ENCODE results near the gene IL1RAPL1.

Gene IL1RAPL1

GRCh38 chrX:29225670-29226069 is 638.4 kb downstream of the IL1RAPL1 start:
- ATAC-seq = no peak
- no peak for TF ChIP-seq ESRRG (CRISPR knock-in tag; IDR thresholded peaks at IDR 0.05)
- no peak for TF ChIP-seq CSRNP3 (CRISPR knock-in tag; IDR thresholded peaks at IDR 0.05)
- no peak for TF ChIP-seq PATZ1 (CRISPR knock-in tag; IDR thresholded peaks at IDR 0.05; ENCODE audit: borderline replicate concordance)
- no peak for TF ChIP-seq PPARA (CRISPR knock-in tag; IDR thresholded peaks at IDR 0.05; ENCODE audit: borderline replicate concordance)
- no peak for TF ChIP-seq ZNF8 (CRISPR knock-in tag; IDR thresholded peaks at IDR 0.05)
- TF ChIP-seq OSR1 (CRISPR knock-in tag; IDR thresholded peaks at IDR 0.05) = no peak
- TF ChIP-seq ZFP3 (CRISPR knock-in tag; IDR thresholded peaks at IDR 0.05) = no peak
- no peak for TF ChIP-seq TCF4 (CRISPR knock-in tag; IDR thresholded peaks at IDR 0.05; ENCODE audit: borderline replicate concordance)
- TF ChIP-seq ZC3H10 (CRISPR knock-in tag; IDR thresholded peaks at IDR 0.05) = no peak
- TF ChIP-seq CSDC2 (CRISPR knock-in tag; IDR thresholded peaks at IDR 0.05) = no peak
- TF ChIP-seq SNAI2 (CRISPR knock-in tag; IDR thresholded peaks at IDR 0.05) = no peak
- TF ChIP-seq ISL1 (CRISPR knock-in tag; IDR thresholded peaks at IDR 0.05) = no peak
- TF ChIP-seq CREB5 (CRISPR knock-in tag; IDR thresholded peaks at IDR 0.05; ENCODE audit: low read depth) = no peak
- TF ChIP-seq BACH2 (CRISPR knock-in tag; IDR thresholded peaks at IDR 0.05; ENCODE audit: borderline replicate concordance) = no peak
- TF ChIP-seq GLIS3 (CRISPR knock-in tag; IDR thresholded peaks at IDR 0.05) = no peak
- no peak for TF ChIP-seq ZNF70 (CRISPR knock-in tag; IDR thresholded peaks at IDR 0.05)
- no peak for TF ChIP-seq POU6F1 (CRISPR knock-in tag; IDR thresholded peaks at IDR 0.05; ENCODE audit: borderline replicate concordance, low read depth)

GRCh38 chrX:29229802-29230201 is 642.6 kb downstream of the IL1RAPL1 start:
- TF ChIP-seq ZFP3 (CRISPR knock-in tag; IDR thresholded peaks at IDR 0.05) = no peak
- TF ChIP-seq PATZ1 (CRISPR knock-in tag; IDR thresholded peaks at IDR 0.05; ENCODE audit: borderline replicate concordance) = no peak
- no peak for TF ChIP-seq OSR1 (CRISPR knock-in tag; IDR thresholded peaks at IDR 0.05)
- no peak for TF ChIP-seq ZFP30 (CRISPR knock-in tag; IDR thresholded peaks at IDR 0.05)
- no peak for TF ChIP-seq ZNF565 (CRISPR knock-in tag; conservative IDR thresholded peaks at IDR 0.05; ENCODE audit: low read depth)
- ATAC-seq = peak; percentile 49; the same call in 1 of the 3 replicates

- ATAC-seq = peak; percentile 74; the same call in 2 of the 3 replicates
- no peak for TF ChIP-seq ZFP3 (CRISPR knock-in tag; IDR thresholded peaks at IDR 0.05)
- no peak for TF ChIP-seq ZNF8 (CRISPR knock-in tag; IDR thresholded peaks at IDR 0.05)
Observed at GRCh38 chrX:29231800-29232199, 644.6 kb downstream of the IL1RAPL1 start.

- ATAC-seq = no peak
- TF ChIP-seq PATZ1 (CRISPR knock-in tag; IDR thresholded peaks at IDR 0.05; ENCODE audit: borderline replicate concordance) = no peak
- TF ChIP-seq BACH2 (CRISPR knock-in tag; IDR thresholded peaks at IDR 0.05; ENCODE audit: borderline replicate concordance) = no peak
- TF ChIP-seq ZC3H10 (CRISPR knock-in tag; IDR thresholded peaks at IDR 0.05) = no peak
- TF ChIP-seq ZNF70 (CRISPR knock-in tag; IDR thresholded peaks at IDR 0.05) = no peak
- TF ChIP-seq CREB5 (CRISPR knock-in tag; IDR thresholded peaks at IDR 0.05; ENCODE audit: low read depth) = no peak
- TF ChIP-seq SNAI2 (CRISPR knock-in tag; IDR thresholded peaks at IDR 0.05) = no peak
- no peak for TF ChIP-seq CSDC2 (CRISPR knock-in tag; IDR thresholded peaks at IDR 0.05)
- TF ChIP-seq ESRRG (CRISPR knock-in tag; IDR thresholded peaks at IDR 0.05) = no peak
- no peak for TF ChIP-seq TCF4 (CRISPR knock-in tag; IDR thresholded peaks at IDR 0.05; ENCODE audit: borderline replicate concordance)
- no peak for TF ChIP-seq POU6F1 (CRISPR knock-in tag; IDR thresholded peaks at IDR 0.05; ENCODE audit: borderline replicate concordance, low read depth)
- TF ChIP-seq TOX (CRISPR knock-in tag; IDR thresholded peaks at IDR 0.05; ENCODE audit: borderline replicate concordance) = no peak
- no peak for TF ChIP-seq ZFP30 (CRISPR knock-in tag; IDR thresholded peaks at IDR 0.05)
- no peak for TF ChIP-seq PPARA (CRISPR knock-in tag; IDR thresholded peaks at IDR 0.05; ENCODE audit: borderline replicate concordance)
- TF ChIP-seq ISL1 (CRISPR knock-in tag; IDR thresholded peaks at IDR 0.05) = no peak
Observed at GRCh38 chrX:29233592-29234183, 646.4 kb downstream of the IL1RAPL1 start.

Data from SK-N-SH treated with all-trans-retinoic acid at 6 μM for 48 hours (cell line).